NT2/D1 (cell line): Measurements from ENCODE around the gene CCL26.

ENCODE experiments used
- SUZ12 ChIP-seq: IDR thresholded peaks from 2 replicates; pipeline ENCODE4 v1.6.1; 2011; ENCODE audit not compliant: insufficient read length, insufficient read depth; ENCODE audit errors: extremely low read depth
- YY1 ChIP-seq: IDR thresholded peaks from 2 replicates; pipeline ENCODE4 v1.6.1; 2011; ENCODE audit not compliant: insufficient read length, insufficient read depth
- ZNF274 ChIP-seq: IDR thresholded peaks from 2 replicates; pipeline ENCODE4 v1.6.1; 2011; ENCODE audit warnings: mild to moderate bottlenecking, low read depth, low read length

DNA sequence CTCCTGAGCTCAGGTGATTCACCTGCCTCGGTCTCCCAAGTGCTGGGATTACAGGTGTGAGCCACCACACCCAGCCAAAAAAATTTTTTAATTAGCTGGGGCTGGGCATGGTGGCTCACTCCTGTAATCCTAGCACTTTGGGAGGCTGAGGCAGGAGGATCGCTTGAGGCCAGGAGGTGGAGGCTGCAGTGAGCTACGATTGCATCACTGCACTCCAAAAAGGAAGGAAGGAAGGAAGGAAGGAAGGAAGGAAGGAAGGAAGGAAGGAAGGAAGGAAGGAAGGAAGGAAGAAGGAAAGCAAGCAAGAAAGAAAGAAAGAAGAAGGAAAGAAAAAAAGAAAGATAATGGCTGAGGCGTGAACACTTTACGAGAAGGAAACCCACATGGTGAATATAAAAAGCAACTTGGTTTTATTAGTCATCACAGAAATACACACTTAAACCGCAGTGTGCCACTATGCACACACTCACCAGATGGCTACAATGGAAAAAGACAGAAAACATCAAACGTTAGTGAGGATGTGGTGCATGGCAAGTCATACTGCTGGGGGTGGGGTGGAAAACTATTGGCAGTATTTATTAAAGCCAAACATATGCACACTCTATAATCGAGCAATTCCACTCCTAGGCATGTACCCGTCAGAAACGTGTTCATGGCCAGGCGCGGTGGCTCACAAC lies 4.4 kb upstream of the CCL26 start:
- TF ChIP-seq YY1: no peak
- no peak for TF ChIP-seq SUZ12
- no peak for TF ChIP-seq ZNF274
